ENCODE measurements around the gene WSB1. TPM values are rescaled to one million over a fixed set of nuclear protein-coding genes. Genes with fewer than 3 reads are reported as not detected.

The WSB1 gene
- polyA plus RNA-seq, 1 of the 3 experiments (the other 2 are of a cell fraction), result 261 TPM

DNA sequence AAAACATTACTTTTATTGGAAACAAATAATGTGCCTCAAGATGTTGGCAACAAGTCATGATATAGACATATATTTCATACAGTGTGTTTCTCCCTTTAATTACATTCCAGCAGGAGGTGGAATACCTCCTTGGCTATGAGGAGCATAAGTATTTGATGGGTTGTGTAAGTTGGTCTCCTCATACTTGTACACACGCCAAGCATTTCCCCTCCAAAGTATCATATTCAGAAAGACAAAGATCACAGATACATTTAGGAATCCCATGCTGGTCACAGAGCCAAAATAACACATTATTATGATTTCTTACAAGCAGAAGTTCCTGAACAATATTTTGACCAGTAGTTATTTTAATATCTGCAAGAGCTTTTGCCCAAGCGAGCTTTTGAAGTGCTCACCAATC, 57.8 kb downstream of the WSB1 start:
- Histone ChIP-seq H3K4me1 (ENCODE audit: control insufficient read depth in 1 of 2, insufficient read depth in 2 of 2, low read depth in 1 of 2, low read length in 1 of 2) (peaks cover 0 to 11% of the 10 kb centered on the region in 2 experiments; a peak in 1 of 4 replicates), H2AFZ (ENCODE audit: low read depth) (no peak overlapping the region), H3K27ac (ENCODE audit: low read depth in 2 of 2, low read length in 1 of 2) (no peak overlapping the region), H3K79me2 (ENCODE audit: insufficient read depth) (peaks cover 10% of the 10 kb centered on the region; the same call in 1 of the 2 replicates), H3K4me3 (ENCODE audit: low read depth in 2 of 2, low read length in 1 of 2) (no peak overlapping the region), H3K9me3 (no peaks in the 10 kb centered on the region), H3K36me3 (replicated peaks in 1 of 2; ENCODE audit: control insufficient read depth in 1 of 2, insufficient read depth in 2 of 2, low read length in 1 of 2) (peaks cover 0 to 8% of the 10 kb centered on the region in 2 experiments), H3K9me2 (no peaks in the 10 kb centered on the region), H3K27me3 (ENCODE audit: insufficient read depth) (no peaks in the 10 kb centered on the region), H3K9ac (no peak overlapping the region), H3F3A (replicated peaks; ENCODE audit: insufficient read depth) (peaks cover 5% of the 10 kb centered on the region), H3K4me2 (no peak overlapping the region), H4K20me1 (ENCODE audit: insufficient read depth) (no peaks in the 10 kb centered on the region)
- DNase-seq, result no peak
- no peak for TF ChIP-seq EZH2phosphoT487 (IDR thresholded peaks at IDR 0.05; ENCODE audit: borderline replicate concordance, low read depth)
- TF ChIP-seq, protein P1, sequence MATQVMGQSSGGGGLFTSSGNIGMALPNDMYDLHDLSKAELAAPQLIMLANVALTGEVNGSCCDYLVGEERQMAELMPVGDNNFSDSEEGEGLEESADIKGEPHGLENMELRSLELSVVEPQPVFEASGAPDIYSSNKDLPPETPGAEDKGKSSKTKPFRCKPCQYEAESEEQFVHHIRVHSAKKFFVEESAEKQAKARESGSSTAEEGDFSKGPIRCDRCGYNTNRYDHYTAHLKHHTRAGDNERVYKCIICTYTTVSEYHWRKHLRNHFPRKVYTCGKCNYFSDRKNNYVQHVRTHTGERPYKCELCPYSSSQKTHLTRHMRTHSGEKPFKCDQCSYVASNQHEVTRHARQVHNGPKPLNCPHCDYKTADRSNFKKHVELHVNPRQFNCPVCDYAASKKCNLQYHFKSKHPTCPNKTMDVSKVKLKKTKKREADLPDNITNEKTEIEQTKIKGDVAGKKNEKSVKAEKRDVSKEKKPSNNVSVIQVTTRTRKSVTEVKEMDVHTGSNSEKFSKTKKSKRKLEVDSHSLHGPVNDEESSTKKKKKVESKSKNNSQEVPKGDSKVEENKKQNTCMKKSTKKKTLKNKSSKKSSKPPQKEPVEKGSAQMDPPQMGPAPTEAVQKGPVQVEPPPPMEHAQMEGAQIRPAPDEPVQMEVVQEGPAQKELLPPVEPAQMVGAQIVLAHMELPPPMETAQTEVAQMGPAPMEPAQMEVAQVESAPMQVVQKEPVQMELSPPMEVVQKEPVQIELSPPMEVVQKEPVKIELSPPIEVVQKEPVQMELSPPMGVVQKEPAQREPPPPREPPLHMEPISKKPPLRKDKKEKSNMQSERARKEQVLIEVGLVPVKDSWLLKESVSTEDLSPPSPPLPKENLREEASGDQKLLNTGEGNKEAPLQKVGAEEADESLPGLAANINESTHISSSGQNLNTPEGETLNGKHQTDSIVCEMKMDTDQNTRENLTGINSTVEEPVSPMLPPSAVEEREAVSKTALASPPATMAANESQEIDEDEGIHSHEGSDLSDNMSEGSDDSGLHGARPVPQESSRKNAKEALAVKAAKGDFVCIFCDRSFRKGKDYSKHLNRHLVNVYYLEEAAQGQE (IDR thresholded peaks at IDR 0.05; ENCODE audit: low read depth, low read length), result no peak
- TF ChIP-seq RFX5 (IDR thresholded peaks at IDR 0.05; ENCODE audit: low read length), result no peak
- no peak for TF ChIP-seq TCF12 (IDR thresholded peaks at IDR 0.05)
- no peak for TF ChIP-seq ELF1 (IDR thresholded peaks at IDR 0.05)
- no peak for TF ChIP-seq POLR2AphosphoS5 (IDR thresholded peaks at IDR 0.05; ENCODE audit: low read depth, low read length)
- TF ChIP-seq MXI1 (IDR thresholded peaks at IDR 0.05; ENCODE audit: low read depth, low read length), result no peak
- TF ChIP-seq, protein P2, sequence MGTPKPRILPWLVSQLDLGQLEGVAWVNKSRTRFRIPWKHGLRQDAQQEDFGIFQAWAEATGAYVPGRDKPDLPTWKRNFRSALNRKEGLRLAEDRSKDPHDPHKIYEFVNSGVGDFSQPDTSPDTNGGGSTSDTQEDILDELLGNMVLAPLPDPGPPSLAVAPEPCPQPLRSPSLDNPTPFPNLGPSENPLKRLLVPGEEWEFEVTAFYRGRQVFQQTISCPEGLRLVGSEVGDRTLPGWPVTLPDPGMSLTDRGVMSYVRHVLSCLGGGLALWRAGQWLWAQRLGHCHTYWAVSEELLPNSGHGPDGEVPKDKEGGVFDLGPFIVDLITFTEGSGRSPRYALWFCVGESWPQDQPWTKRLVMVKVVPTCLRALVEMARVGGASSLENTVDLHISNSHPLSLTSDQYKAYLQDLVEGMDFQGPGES (IDR thresholded peaks at IDR 0.05; ENCODE audit: low read depth, low read length), result no peak
- POLR2A ChIA-PET, result no interaction called here
- WGBS (ENCODE audit: low lambda C conversion rate), result 97% methylated on average over 2 of the region's 2 CpGs
- CTCF ChIA-PET, result interaction anchor here (1.1 to 7.3 kb wide), 4 partner anchors 19 to 248 kb away, joined by 3 to 98 read pairs (median 22); partner anchors contain the start of gene KSR1

DNA sequence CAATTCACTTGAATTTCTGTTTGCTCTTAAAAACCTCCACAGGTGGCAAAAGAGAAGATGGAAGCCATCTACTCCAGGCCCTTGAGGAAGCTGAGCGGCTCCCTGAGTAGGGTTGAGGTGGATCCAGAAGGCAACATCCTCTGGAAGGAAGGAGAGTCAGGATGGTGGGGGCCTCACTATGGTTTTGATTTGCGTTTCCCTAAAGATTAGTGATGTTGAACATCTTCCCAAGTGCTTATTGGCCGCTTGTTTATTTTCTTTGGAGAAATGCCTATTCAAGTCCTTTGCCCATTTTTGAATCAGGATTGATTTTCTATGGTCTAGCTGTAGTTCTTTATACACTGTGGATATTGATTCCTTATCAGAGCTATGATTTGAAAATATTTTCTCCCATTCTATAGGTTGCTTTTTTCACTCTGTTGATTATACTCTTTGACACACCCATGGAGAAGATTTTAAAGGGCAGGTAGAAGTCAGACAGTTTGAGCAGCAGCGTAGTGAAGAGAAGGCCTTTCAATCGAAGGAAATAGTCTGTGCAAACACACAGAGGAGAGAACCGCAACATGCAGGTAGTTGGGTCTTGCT, 58.6 kb downstream of the WSB1 start:
- no peak for DNase-seq
- Histone ChIP-seq H3K27me3 (ENCODE audit: insufficient read depth) (no peaks in the 10 kb centered on the region), H2AFZ (ENCODE audit: low read depth) (no peak overlapping the region), H3K9me2 (no peaks in the 10 kb centered on the region), H3K9ac (no peak overlapping the region), H3K27ac (ENCODE audit: low read depth in 2 of 2, low read length in 1 of 2) (peak overlapping the region; percentile 83 to 88; a peak in 3 of 4 replicates), H4K20me1 (ENCODE audit: insufficient read depth) (no peaks in the 10 kb centered on the region), H3K36me3 (replicated peaks in 1 of 2; ENCODE audit: control insufficient read depth in 1 of 2, insufficient read depth in 2 of 2, low read length in 1 of 2) (peaks cover 0 to 8% of the 10 kb centered on the region in 2 experiments), H3K9me3 (no peaks in the 10 kb centered on the region), H3K4me1 (ENCODE audit: control insufficient read depth in 1 of 2, insufficient read depth in 2 of 2, low read depth in 1 of 2, low read length in 1 of 2) (peaks cover 0 to 11% of the 10 kb centered on the region in 2 experiments; a peak in 1 of 4 replicates), H3K79me2 (ENCODE audit: insufficient read depth) (peaks cover 10% of the 10 kb centered on the region; the same call in 1 of the 2 replicates), H3K4me3 (ENCODE audit: low read depth in 2 of 2, low read length in 1 of 2) (peak overlapping the region; percentile 65 to 82), H3F3A (replicated peaks; ENCODE audit: insufficient read depth) (peaks cover 5% of the 10 kb centered on the region), H3K4me2 (peak overlapping the region; percentile 92)
- ChIA-PET CTCF (interaction anchor here (1.1 to 7.3 kb wide), 9 partner anchors 9 to 247 kb away, joined by 3 to 98 read pairs (median 10); partner anchors contain the start of gene KSR1), POLR2A (no interaction called here)
- 84% methylated on average over 6 of the region's 6 CpGs for WGBS (ENCODE audit: low lambda C conversion rate)
- TF ChIP-seq CHD2 (IDR thresholded peaks at IDR 0.05; ENCODE audit: low read length, partially characterized antibody) (no peak), ELF1 (IDR thresholded peaks at IDR 0.05) (no peak), SMC3 (IDR thresholded peaks at IDR 0.05; ENCODE audit: low read depth, low read length) (no peak), SIN3A (IDR thresholded peaks at IDR 0.05; ENCODE audit: borderline replicate concordance, low read depth, low read length) (no peak), RAD21 (IDR thresholded peaks at IDR 0.05; ENCODE audit: low read length) (no peak), GABPA (IDR thresholded peaks at IDR 0.05; ENCODE audit: low read depth) (no peak), RFX5 (IDR thresholded peaks at IDR 0.05; ENCODE audit: low read length) (no peak)
- TF ChIP-seq, protein P3, sequence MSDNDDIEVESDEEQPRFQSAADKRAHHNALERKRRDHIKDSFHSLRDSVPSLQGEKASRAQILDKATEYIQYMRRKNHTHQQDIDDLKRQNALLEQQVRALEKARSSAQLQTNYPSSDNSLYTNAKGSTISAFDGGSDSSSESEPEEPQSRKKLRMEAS (IDR thresholded peaks at IDR 0.05; ENCODE audit: low read depth), result no peak
- TF ChIP-seq, protein P4, sequence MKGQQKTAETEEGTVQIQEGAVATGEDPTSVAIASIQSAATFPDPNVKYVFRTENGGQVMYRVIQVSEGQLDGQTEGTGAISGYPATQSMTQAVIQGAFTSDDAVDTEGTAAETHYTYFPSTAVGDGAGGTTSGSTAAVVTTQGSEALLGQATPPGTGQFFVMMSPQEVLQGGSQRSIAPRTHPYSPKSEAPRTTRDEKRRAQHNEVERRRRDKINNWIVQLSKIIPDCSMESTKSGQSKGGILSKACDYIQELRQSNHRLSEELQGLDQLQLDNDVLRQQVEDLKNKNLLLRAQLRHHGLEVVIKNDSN (IDR thresholded peaks at IDR 0.05; ENCODE audit: borderline replicate concordance, low read depth), result no peak
- TF ChIP-seq, protein P5, sequence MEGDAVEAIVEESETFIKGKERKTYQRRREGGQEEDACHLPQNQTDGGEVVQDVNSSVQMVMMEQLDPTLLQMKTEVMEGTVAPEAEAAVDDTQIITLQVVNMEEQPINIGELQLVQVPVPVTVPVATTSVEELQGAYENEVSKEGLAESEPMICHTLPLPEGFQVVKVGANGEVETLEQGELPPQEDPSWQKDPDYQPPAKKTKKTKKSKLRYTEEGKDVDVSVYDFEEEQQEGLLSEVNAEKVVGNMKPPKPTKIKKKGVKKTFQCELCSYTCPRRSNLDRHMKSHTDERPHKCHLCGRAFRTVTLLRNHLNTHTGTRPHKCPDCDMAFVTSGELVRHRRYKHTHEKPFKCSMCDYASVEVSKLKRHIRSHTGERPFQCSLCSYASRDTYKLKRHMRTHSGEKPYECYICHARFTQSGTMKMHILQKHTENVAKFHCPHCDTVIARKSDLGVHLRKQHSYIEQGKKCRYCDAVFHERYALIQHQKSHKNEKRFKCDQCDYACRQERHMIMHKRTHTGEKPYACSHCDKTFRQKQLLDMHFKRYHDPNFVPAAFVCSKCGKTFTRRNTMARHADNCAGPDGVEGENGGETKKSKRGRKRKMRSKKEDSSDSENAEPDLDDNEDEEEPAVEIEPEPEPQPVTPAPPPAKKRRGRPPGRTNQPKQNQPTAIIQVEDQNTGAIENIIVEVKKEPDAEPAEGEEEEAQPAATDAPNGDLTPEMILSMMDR (IDR thresholded peaks at IDR 0.05), result no peak
- TF ChIP-seq, protein P6, sequence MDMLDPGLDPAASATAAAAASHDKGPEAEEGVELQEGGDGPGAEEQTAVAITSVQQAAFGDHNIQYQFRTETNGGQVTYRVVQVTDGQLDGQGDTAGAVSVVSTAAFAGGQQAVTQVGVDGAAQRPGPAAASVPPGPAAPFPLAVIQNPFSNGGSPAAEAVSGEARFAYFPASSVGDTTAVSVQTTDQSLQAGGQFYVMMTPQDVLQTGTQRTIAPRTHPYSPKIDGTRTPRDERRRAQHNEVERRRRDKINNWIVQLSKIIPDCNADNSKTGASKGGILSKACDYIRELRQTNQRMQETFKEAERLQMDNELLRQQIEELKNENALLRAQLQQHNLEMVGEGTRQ (IDR thresholded peaks at IDR 0.05; ENCODE audit: borderline replicate concordance, low read depth, low read length), result no peak
